HFFc6 (cell line): ENCODE measurements around the gene NRF1. TPM values are rescaled to one million over a fixed set of nuclear protein-coding genes. Genes with fewer than 3 reads are reported as not detected.
A peak's percentile ranks its signal among the peaks of the same experiment; 100 is the strongest.

Experiments
- DNase-seq: peaks from one replicate; pipeline ENCODE4 v3.0.0-alpha.2; 2018
- H3K27ac Mint-ChIP-seq: 2 replicates; pipeline ENCODE4 v1.8.0; 2020; ENCODE audit warnings: mild to moderate bottlenecking, mixed read lengths
- H3K27me3 Mint-ChIP-seq: 2 replicates; pipeline ENCODE4 v1.8.0; 2021; ENCODE audit warnings: mild to moderate bottlenecking, moderate library complexity, mixed read lengths; ENCODE audit not compliant: insufficient read depth
- H3K36me3 Mint-ChIP-seq: 2 replicates; pipeline ENCODE4 v1.8.0; 2021; ENCODE audit warnings: low read depth, mixed read lengths
- H3K4me1 Mint-ChIP-seq: 2 replicates; pipeline ENCODE4 v1.8.0; 2020; ENCODE audit warnings: low read depth, mixed read lengths
- H3K4me3 Mint-ChIP-seq: 2 replicates; pipeline ENCODE4 v1.8.0; 2020; ENCODE audit warnings: mild to moderate bottlenecking, moderate library complexity, mixed read lengths
- H3K9me3 Mint-ChIP-seq: 2 replicates; pipeline ENCODE4 v1.8.0; 2020; ENCODE audit warnings: mild to moderate bottlenecking, mixed read lengths
- CTCF ChIP-seq: fragments of 200-600 bp; sonication (generic); IDR thresholded peaks from 2 replicates; pipeline ENCODE4 v1.5.0; 2021; ENCODE audit warnings: antibody characterized with exemption, mild to moderate bottlenecking
- microRNA-seq: library from miRNA; unstranded; fragments of <30 nt; microRNA quantifications from one replicate; pipeline ENCODE4, GENCODE V29; 2019
- total RNA-seq, 6 experiments: library from RNA; stranded (reverse); fragmentation: NEBNext Ultra II Directional; extraction: Animal tissue kit (Norgen Biotek cat#: 25700); gene quantifications; 2 replicates in 1 of 6; 3 replicates in 5 of 6; pipeline ENCODE4 v1.2.3, GENCODE V29; 2021

Gene NRF1
- total RNA-seq, 6 experiments from 2014 or later = 8.8 to 11.8 (median 10.4) TPM

GRCh38 chr7:129801882-129802281 is 190.4 kb downstream of the NRF1 start:
- Mint-ChIP-seq H3K36me3 (no peaks in the 10 kb centered on the region), H3K9me3 (no peaks in the 10 kb centered on the region), H3K27ac (no peak overlapping the region), H3K4me1 (no peaks in the 10 kb centered on the region), H3K4me3 (no peak overlapping the region), H3K27me3 (peaks cover 18% of the 10 kb centered on the region)
- no peak for TF ChIP-seq CTCF
- DNase-seq = no peak

GRCh38 chr7:129803546-129804081 is 192.1 kb downstream of the NRF1 start:
- Mint-ChIP-seq H3K36me3 (no peaks in the 10 kb centered on the region), H3K9me3 (no peaks in the 10 kb centered on the region), H3K27me3 (peaks cover 20% of the 10 kb centered on the region), H3K27ac (no peak overlapping the region), H3K4me3 (no peak overlapping the region), H3K4me1 (no peaks in the 10 kb centered on the region)
- no peak for DNase-seq
- TF ChIP-seq CTCF = no peak

- Mint-ChIP-seq H3K27me3 (peaks cover 16% of the 10 kb centered on the region), H3K27ac (no peak overlapping the region), H3K4me1 (no peaks in the 10 kb centered on the region), H3K4me3 (no peak overlapping the region), H3K9me3 (no peaks in the 10 kb centered on the region), H3K36me3 (no peaks in the 10 kb centered on the region)
- no peak for DNase-seq
- TF ChIP-seq CTCF = no peak
These were observed 192.8 kb downstream of the NRF1 start for GRCh38 chr7:129804111-129804889.

GRCh38 chr7:129804890-129805719 is 193.6 kb downstream of the NRF1 start:
- DNase-seq = no peak
- H3K9me3 Mint-ChIP-seq = no peaks in the 10 kb centered on the region
- H3K4me1 Mint-ChIP-seq = no peaks in the 10 kb centered on the region
- no peak for TF ChIP-seq CTCF
- no peak overlapping the region for H3K4me3 Mint-ChIP-seq
- peaks cover 16% of the 10 kb centered on the region for H3K27me3 Mint-ChIP-seq
- no peak overlapping the region for H3K27ac Mint-ChIP-seq
- H3K36me3 Mint-ChIP-seq = no peaks in the 10 kb centered on the region

Small RNAs within 50 kb of the gene (microRNA-seq; reads per million reads assigned to microRNA genes)
- gene MIR182 = 43.3 reads per million, percentile 36 among the genes with 10 or more reads in this experiment
- 24.7 reads per million, percentile 30 among the genes with 10 or more reads in this experiment for gene MIR183
- gene MIR96 = 4.6 reads per million

Other genes with a start within 250 kb of the NRF1 start
- 1 to 10 TPM; 1.4 to 3.3 (median 2.2) TPM for gene STRIP2, start 177.3 kb upstream of the NRF1 start, total RNA-seq
- gene SMKR1, start 109.2 kb upstream of the NRF1 start, total RNA-seq = not detected